HL-60/S4 (cell line): ENCODE measurements around the gene PLPP6.

Experiments
- in situ Hi-C: fragments of 300-500 bp; cut with MboI; formaldehyde crosslinking; loops from 2 replicates; pipeline ENCODE4 v1.14.3; 2022; ENCODE audit warnings: low sequenced_read_pairs

The PLPP6 gene

DNA sequence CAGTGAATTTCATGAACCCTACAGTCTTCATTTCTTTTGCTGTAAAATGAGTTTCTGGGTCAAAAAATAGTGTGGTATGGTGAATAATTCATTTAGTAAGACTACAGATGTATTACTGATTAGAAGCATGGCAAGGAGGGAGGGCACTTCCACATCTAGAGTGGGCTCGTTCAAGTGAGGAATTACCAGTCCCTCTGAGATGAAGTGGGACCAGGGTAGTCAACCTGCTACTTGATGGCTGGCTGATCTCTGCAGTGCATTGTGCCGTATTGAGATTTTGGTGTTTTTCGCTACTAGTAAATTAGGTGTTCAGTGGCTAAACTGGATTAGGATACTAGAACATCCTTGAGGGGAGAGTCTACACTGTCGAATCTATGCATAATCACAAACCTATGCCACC, 28.1 kb downstream of the PLPP6 start:
- in situ Hi-C loops, result no loop called here

DNA sequence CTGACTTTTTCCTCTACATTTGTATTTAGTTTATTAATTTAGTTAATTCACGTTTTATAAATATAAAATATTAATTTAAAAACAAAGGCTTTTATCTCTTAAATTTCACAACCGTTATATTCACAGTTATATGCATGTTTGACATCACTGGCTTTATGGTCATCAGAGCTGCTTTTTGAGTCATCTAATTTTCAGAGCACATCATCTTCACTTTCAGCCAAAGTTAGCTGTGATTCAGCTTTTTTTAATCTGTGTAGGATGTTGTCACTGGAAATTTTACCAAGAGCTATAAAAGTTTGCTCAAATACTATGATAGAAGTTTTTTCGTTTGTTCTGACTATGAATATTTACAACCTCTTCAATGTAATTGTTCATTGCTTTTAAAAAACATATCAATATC, 29.7 kb downstream of the PLPP6 start:
- in situ Hi-C loops, result no loop called here

- in situ Hi-C loops, result no loop called here
Observed at GRCh38 chr9:4700091-4700490, 38.0 kb downstream of the PLPP6 start.

DNA sequence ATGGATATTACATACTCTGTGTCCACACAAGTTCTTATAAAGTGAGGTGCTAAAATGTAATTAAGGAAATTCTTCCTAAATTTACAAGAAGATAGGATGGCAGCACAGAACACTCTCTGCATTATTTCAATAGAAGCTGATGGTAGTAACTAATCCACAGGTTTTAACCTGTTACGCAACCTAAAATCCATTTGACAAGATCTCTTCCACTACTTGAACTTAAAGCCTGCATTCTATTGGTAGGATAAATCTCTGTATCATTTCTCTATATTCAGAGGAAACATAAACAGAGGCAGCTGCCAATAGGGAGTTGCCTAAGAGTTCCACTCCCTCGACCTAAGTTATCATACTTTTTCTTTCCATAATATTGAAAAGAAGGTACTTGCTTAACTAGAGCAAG, 38.8 kb downstream of the PLPP6 start:
- in situ Hi-C loops, result no loop called here

DNA sequence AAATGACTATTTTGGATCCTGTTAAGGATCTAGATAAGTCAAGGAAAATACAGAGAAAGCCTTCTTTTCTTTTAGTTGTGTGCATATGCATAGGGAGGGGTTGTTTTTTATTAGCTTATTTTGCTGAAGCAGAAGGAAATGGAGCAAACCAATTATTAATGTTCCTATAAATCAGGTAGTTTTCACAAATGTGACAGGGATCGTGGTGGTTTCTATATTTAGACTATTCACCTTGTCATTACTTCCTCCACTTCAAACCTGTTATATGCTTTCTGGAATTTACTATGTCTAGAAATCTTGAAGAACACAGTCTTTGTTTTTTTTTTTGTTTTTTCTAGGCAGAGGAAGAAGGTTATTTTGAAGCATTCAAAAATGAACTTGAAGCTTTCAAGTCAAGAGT, 39.4 kb downstream of the PLPP6 start:
- in situ Hi-C loops, result no loop called here

DNA sequence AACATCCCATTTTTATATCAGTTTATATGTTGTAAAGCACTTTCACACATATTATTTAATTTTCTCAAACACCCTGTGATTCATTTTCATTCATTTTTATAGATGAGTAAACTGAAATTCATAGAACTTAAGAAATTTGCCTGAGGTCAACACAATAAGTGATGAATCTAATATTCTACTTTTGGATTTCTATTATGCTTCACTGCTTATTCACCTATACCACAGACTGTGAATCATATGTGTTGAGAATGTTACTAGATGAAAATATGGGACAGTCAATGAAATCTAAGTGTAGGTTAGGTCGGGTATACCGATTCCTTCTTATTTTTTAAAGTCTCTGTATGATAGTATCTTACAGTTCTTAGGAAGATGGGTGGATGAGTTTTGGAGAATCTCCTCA, 42.0 kb downstream of the PLPP6 start:
- in situ Hi-C loops, result no loop called here

GRCh38 chr9:4706021-4706420, 43.9 kb downstream of the PLPP6 start:
- in situ Hi-C loops, result no loop called here

- in situ Hi-C loops, result no loop called here
Observed at GRCh38 chr9:4706971-4707622, 45.0 kb downstream of the PLPP6 start.

DNA sequence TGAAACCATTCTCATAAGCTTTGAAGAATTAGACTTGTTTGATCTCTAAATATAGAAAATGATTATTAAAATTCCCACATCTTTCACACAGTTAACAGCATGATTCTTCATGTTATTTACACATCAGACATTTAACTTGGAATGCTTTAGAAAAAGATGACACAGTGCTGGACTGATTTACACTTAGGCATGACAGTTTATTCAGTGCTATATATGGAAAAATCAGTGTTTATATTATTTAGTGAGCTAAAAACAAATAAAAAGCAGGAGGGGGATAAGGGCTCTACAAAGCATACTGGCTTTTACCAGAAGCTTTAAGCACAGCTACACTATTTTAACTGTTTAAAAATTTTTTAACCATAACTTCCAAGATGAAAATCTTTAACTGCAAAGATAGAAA, 47.3 kb downstream of the PLPP6 start:
- in situ Hi-C loops, result no loop called here

DNA sequence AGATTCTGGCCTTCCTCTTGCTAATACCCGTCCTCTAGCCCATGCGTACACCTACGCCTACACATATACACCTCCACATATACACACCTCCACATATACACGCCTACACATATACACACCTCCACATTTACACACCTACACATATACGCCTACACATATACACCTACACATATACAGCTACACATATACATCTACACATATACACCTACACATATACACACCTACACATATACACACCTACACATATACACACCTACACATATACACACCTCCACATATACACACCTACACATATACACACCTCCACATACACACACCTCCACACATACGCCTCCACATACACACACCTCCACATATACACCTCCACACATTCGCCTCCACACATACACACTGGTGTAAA, 51.8 kb downstream of the PLPP6 start:
- in situ Hi-C loops, result no loop called here

DNA sequence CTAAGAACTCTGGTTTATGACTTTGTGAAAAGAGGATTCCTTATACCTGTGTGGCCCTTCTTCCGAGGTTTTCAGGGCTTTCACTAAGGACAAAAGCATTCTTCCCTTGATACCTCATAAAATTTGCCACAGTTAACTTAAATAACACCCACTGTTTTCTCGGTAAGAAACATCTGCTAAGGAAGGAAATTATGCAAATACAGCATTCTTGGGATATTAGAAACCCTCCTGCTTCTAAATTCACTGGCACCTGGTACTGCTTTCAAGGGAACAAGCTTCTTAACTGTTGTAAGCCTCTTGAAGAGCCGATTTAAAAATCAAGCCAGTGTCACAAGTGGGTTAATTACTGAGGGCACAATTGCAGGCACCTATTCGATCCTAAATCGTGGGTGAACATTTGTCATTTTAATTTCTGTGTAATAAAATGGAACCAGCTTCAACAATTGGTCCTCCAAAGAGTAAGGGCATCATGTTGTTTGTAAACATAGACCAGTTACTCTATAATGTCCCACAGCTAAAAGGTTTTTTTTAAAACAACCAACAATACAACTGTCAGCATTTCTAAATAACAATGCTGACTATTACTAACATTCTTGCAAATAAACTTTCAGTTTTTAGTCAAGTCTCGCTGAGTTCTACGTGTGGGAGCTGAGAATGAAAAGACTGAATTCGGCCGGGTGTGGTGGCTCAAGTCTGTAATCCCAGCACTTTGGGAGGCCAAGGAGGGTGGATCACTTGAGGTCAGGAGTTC, 52.3 kb downstream of the PLPP6 start:
- in situ Hi-C loops, result no loop called here
